Tibial nerve (tissue), 4 donors: ENCODE results near the gene ANO9. TPM values are rescaled to one million over a fixed set of nuclear protein-coding genes. Genes with fewer than 3 reads are reported as not detected.
"Not testable (repeated sequence)": the region's sequence is repeated elsewhere in the genome, so short reads cannot be mapped to it uniquely, and the experiment has no call there.

Source experiments
- DNase-seq, 2 donors: peaks; one replicate each; pipeline ENCODE4 v3.0.0-alpha.2; 2019; ENCODE audit warnings: low spot score in 2 of 2
- H3K27ac ChIP-seq, 4 donors: fragments of 200-600 bp; sonication (generic) in 3 of 4; one replicate each; pipeline ENCODE4 v1.5.1; 2017 to 2019; ENCODE audit warnings: mild to moderate bottlenecking in 1 of 4
- H3K27me3 ChIP-seq, 2 donors: fragments of 200-600 bp; sonication (generic) in 1 of 2; one replicate each; pipeline versions ENCODE4 v1.5.1 to v1.6.0; 2017 to 2019
- H3K36me3 ChIP-seq, 3 donors: fragments of 200-600 bp; sonication (generic); one replicate each; pipeline ENCODE4 v1.5.1; 2018 to 2019
- H3K4me1 ChIP-seq, 4 donors: fragments of 200-600 bp; sonication (generic) in 3 of 4; one replicate each; pipeline ENCODE4 v1.5.1; 2017 to 2019
- H3K4me3 ChIP-seq, 4 donors: fragments of 200-600 bp; sonication (generic) in 3 of 4; one replicate each; pipeline ENCODE4 v1.5.1; 2017 to 2019; ENCODE audit warnings: mild to moderate bottlenecking in 1 of 4, moderate library complexity in 1 of 4
- H3K9me3 ChIP-seq, 4 donors: fragments of 200-600 bp; sonication (generic) in 3 of 4; one replicate each; pipeline ENCODE4 v1.5.1; 2017 to 2019
- CTCF ChIP-seq, 5 experiments: fragments of 200-600 bp in 3 of 5; fragments of 450-650 bp in 2 of 5; sonication (generic) in 3 of 5; IDR thresholded peaks; one replicate each; pipeline ENCODE4 v1.5.1; 2016 to 2019; ENCODE audit warnings: antibody characterized with exemption in 5 of 5, mild to moderate bottlenecking in 3 of 5, moderate library complexity in 2 of 5
- EP300 ChIP-seq, 2 donors: sonication (generic); formaldehyde crosslinking; IDR thresholded peaks; one replicate each; pipeline ENCODE4 v1.6.1; 2017; ENCODE audit warnings: antibody characterized with exemption in 2 of 2, mild to moderate bottlenecking in 1 of 2
- POLR2A ChIP-seq, 2 donors: fragments of 450-650 bp; IDR thresholded peaks; one replicate each; pipeline ENCODE4 v1.6.1; 2017; ENCODE audit warnings: antibody characterized with exemption in 2 of 2, mild to moderate bottlenecking in 2 of 2, moderate library complexity in 2 of 2
- WGBS, 2 donors: methylation state at CpG; one replicate each; pipeline ENCODE4 v1.1.5; 2018; 5-methylcytosine and 5-hydroxymethylcytosine counted together
- total RNA-seq, 4 donors: library from RNA; depleted of rRNA; stranded (reverse); fragments of >200 nt; gene quantifications; one replicate each; pipeline ENCODE4 v1.1.0, GENCODE V29; 2016

Gene ANO9
- total RNA-seq, 4 donors from 2014 or later, result 0.78 to 0.90 (median 0.87) TPM; not detected in 1

DNA sequence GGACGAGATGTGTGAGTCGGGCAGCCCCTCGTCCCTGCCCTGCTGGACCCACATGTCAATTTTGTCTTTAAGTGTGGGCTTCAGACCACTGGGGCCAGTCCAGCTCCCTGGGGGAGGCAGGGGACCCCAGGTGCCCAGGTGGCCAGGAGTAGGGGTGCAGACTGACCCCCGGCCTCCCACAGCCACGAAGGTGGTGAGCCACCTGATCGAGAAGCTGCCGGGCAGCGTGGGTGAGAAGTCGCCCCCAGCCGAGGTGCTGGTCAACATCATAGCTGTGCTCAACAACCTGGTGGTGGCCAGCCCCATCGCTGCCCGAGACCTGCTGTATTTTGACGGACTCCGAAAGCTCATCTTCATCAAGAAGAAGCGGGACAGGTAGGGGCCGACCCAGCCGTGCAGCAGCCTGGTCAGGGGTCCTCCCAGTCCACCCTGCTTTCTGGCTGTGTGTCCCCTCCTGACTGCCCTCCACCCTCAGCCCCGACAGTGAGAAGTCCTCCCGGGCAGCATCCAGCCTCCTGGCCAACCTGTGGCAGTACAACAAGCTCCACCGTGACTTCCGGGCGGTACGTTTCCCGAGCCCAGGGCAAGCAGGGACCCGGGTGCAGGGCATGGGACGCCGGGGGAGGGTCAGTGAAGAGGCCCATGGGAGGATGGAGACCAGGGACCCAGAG is 37.9 kb downstream of the ANO9 start:
- H3K36me3 ChIP-seq, result no peaks in the 10 kb centered on the region
- no peak for DNase-seq
- peaks cover 0 to 33% (median 13%) of the 10 kb centered on the region in 4 donors for H3K4me1 ChIP-seq
- H3K4me3 ChIP-seq, result no peak overlapping the region
- H3K27me3 ChIP-seq, result peaks cover 0 to 10% of the 10 kb centered on the region in 2 donors
- H3K27ac ChIP-seq, result no peak overlapping the region
- 92% methylated on average over 14 to 23 of the region's 27 CpGs for WGBS, 2 donors
- TF ChIP-seq POLR2A (IDR thresholded peaks at IDR 0.05) (no peak), EP300 (IDR thresholded peaks at IDR 0.05) (no peak), CTCF (IDR thresholded peaks at IDR 0.05) (no peak)
- H3K9me3 ChIP-seq, result no peaks in the 10 kb centered on the region

GRCh38 chr11:403021-403760 is 38.6 kb downstream of the ANO9 start:
- DNase-seq, result no peak
- Histone ChIP-seq H3K4me1 (peaks cover 0 to 33% (median 13%) of the 10 kb centered on the region in 4 donors), H3K27ac (no peak overlapping the region), H3K4me3 (no peak overlapping the region), H3K27me3 (peaks cover 0 to 10% of the 10 kb centered on the region in 2 donors), H3K36me3 (no peaks in the 10 kb centered on the region), H3K9me3 (no peaks in the 10 kb centered on the region)
- WGBS, 2 donors, result 85 to 94% methylated on average over 17 to 33 of the region's 55 CpGs
- TF ChIP-seq EP300 (IDR thresholded peaks at IDR 0.05) (no peak), POLR2A (IDR thresholded peaks at IDR 0.05) (no peak), CTCF (IDR thresholded peaks at IDR 0.05) (no peak)

DNA sequence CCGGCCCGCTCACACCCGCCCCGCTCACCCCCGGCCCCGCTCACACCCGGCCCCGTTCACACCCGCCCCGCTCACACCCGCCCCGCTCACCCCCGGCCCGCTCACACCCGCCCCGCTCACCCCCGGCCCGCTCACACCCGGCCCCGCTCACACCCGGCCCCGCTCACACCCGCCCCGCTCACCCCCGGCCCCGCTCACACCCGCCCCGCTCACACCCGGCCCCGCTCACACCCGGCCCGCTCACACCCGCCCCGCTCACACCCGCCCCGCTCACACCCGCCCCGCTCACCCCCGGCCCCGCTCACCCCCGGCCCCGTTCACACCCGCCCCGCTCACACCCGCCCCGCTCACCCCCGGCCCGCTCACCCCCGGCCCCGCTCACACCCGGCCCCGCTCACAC is 40.6 kb downstream of the ANO9 start:
- not testable (repeated sequence) for H3K36me3 ChIP-seq, DNase-seq, H3K9me3 ChIP-seq, H3K4me3 ChIP-seq, H3K27ac ChIP-seq
- peaks cover 0 to 14% of the 10 kb centered on the region in 2 donors for H3K27me3 ChIP-seq
- peaks cover 0 to 32% (median 10%) of the 10 kb centered on the region in 4 donors for H3K4me1 ChIP-seq
- no CpG with 5 or more reads among the region's 52 CpGs for WGBS, 2 donors

GRCh38 chr11:400241-400689 is 41.5 kb downstream of the ANO9 start:
- no peak overlapping the region for H3K27ac ChIP-seq
- H3K4me3 ChIP-seq, result no peak overlapping the region
- DNase-seq, result no peak
- H3K36me3 ChIP-seq, result no peaks in the 10 kb centered on the region
- TF ChIP-seq POLR2A (IDR thresholded peaks at IDR 0.05) (no peak), EP300 (IDR thresholded peaks at IDR 0.05) (no peak), CTCF (IDR thresholded peaks at IDR 0.05) (no peak)
- H3K4me1 ChIP-seq, result peaks cover 0 to 23% (median 4%) of the 10 kb centered on the region in 4 donors
- no peaks in the 10 kb centered on the region for H3K9me3 ChIP-seq
- whole genome bisulfite sequencing, 2 donors, result 41 to 84% methylated on average over 29 to 34 of the region's 50 CpGs
- H3K27me3 ChIP-seq, result peaks cover 0 to 19% of the 10 kb centered on the region in 2 donors

DNA sequence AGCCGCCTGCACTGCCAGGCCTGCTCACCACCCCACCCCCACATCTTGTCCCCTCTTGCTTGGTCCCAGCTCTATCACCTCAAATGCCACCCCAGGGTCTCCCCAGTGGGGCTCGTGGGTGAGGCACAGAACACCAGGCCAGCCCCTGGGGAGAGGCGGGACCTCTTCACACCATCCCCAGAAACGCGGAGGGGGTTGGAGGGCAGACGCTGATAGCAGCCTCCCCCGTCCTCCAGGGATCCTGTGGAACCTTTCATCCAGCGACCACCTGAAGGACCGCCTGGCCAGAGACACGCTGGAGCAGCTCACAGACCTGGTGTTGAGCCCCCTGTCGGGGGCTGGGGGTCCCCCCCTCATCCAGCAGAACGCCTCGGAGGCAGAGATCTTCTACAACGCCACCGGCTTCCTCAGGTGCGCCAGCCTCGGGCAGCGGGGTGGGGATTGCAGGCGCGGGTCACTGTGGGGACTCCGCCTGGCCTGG is 42.0 kb downstream of the ANO9 start:
- H3K27me3 ChIP-seq, result peaks cover 0 to 20% of the 10 kb centered on the region in 2 donors
- 58 to 83% methylated on average over 14 to 16 of the region's 21 CpGs for WGBS, 2 donors
- TF ChIP-seq CTCF (IDR thresholded peaks at IDR 0.05), result no peak
- peaks cover 0 to 21% (median 4%) of the 10 kb centered on the region in 4 donors for H3K4me1 ChIP-seq
- DNase-seq, result no peak
- no peak overlapping the region for H3K4me3 ChIP-seq
- H3K9me3 ChIP-seq, result no peaks in the 10 kb centered on the region
- H3K36me3 ChIP-seq, result no peaks in the 10 kb centered on the region
- H3K27ac ChIP-seq, result no peak overlapping the region
